ENCODE measurements around the gene DNAH6.

Gene DNAH6

DNA sequence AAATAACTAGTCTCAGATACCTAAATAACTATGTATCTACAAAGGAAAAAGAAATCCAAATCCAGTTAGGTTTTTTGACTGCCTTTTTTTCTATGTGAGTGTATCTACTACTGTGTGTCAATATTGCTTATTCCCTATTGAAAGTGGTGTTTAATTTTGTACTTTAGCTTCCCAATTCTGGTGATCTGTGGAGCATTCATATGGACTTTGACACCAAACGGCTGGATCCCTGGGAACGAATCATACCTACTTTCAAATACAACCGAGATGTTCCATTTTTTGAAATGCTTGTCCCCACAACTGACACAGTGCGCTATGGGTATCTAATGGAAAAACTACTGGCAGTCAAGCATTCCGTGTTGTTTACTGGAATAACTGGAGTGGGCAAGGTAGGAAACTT lies 152.8 kb downstream of the DNAH6 start:
- no peak for ATAC-seq
- TF ChIP-seq ZNF565 (CRISPR knock-in tag; conservative IDR thresholded peaks at IDR 0.05; ENCODE audit: low read depth) (no peak), TCF4 (CRISPR knock-in tag; IDR thresholded peaks at IDR 0.05; ENCODE audit: borderline replicate concordance) (no peak), CSDC2 (CRISPR knock-in tag; IDR thresholded peaks at IDR 0.05) (no peak), ZNF70 (CRISPR knock-in tag; IDR thresholded peaks at IDR 0.05) (no peak)
- TF ChIP-seq, protein P1, sequence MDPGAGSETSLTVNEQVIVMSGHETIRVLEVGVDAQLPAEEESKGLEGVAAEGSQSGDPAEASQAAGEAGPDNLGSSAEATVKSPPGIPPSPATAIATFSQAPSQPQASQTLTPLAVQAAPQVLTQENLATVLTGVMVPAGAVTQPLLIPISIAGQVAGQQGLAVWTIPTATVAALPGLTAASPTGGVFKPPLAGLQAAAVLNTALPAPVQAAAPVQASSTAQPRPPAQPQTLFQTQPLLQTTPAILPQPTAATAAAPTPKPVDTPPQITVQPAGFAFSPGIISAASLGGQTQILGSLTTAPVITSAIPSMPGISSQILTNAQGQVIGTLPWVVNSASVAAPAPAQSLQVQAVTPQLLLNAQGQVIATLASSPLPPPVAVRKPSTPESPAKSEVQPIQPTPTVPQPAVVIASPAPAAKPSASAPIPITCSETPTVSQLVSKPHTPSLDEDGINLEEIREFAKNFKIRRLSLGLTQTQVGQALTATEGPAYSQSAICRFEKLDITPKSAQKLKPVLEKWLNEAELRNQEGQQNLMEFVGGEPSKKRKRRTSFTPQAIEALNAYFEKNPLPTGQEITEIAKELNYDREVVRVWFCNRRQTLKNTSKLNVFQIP (CRISPR knock-in tag; IDR thresholded peaks at IDR 0.05; ENCODE audit: borderline replicate concordance, low read depth) = no peak

DNA sequence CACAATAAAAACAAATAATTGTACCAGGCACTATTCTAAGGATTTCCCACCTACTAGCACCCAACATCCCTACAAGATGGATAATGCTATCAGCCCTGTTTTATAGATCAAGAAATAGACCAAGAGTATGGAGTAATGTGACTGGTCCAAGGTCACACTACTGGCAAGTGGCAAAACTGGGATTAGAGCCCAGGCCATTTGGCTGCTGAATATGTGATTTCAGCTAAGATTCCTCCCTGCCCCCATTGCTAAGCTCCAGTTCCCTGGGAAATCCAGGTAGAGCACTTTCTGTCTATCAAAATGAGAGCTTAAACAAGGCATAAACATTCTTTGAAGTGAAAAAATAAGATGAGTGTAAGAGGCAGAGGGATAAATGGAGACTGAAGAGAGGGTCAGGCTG lies 157.8 kb downstream of the DNAH6 start:
- TF ChIP-seq ESRRG (CRISPR knock-in tag; IDR thresholded peaks at IDR 0.05) = no peak
- no peak for TF ChIP-seq BACH2 (CRISPR knock-in tag; IDR thresholded peaks at IDR 0.05; ENCODE audit: borderline replicate concordance)
- TF ChIP-seq, protein P2, sequence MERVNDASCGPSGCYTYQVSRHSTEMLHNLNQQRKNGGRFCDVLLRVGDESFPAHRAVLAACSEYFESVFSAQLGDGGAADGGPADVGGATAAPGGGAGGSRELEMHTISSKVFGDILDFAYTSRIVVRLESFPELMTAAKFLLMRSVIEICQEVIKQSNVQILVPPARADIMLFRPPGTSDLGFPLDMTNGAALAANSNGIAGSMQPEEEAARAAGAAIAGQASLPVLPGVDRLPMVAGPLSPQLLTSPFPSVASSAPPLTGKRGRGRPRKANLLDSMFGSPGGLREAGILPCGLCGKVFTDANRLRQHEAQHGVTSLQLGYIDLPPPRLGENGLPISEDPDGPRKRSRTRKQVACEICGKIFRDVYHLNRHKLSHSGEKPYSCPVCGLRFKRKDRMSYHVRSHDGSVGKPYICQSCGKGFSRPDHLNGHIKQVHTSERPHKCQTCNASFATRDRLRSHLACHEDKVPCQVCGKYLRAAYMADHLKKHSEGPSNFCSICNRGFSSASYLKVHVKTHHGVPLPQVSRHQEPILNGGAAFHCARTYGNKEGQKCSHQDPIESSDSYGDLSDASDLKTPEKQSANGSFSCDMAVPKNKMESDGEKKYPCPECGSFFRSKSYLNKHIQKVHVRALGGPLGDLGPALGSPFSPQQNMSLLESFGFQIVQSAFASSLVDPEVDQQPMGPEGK (CRISPR knock-in tag; IDR thresholded peaks at IDR 0.05; ENCODE audit: borderline replicate concordance) = no peak
- no peak for TF ChIP-seq ZNF8 (CRISPR knock-in tag; IDR thresholded peaks at IDR 0.05)
- no peak for TF ChIP-seq TCF4 (CRISPR knock-in tag; IDR thresholded peaks at IDR 0.05; ENCODE audit: borderline replicate concordance)
- TF ChIP-seq ARNTL (CRISPR knock-in tag; IDR thresholded peaks at IDR 0.05; ENCODE audit: borderline replicate concordance, low read depth) = no peak
- TF ChIP-seq, protein P3, sequence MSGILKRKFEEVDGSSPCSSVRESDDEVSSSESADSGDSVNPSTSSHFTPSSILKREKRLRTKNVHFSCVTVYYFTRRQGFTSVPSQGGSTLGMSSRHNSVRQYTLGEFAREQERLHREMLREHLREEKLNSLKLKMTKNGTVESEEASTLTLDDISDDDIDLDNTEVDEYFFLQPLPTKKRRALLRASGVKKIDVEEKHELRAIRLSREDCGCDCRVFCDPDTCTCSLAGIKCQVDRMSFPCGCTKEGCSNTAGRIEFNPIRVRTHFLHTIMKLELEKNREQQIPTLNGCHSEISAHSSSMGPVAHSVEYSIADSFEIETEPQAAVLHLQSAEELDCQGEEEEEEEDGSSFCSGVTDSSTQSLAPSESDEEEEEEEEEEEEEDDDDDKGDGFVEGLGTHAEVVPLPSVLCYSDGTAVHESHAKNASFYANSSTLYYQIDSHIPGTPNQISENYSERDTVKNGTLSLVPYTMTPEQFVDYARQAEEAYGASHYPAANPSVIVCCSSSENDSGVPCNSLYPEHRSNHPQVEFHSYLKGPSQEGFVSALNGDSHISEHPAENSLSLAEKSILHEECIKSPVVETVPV (CRISPR knock-in tag; IDR thresholded peaks at IDR 0.05) = no peak
- TF ChIP-seq RARB (CRISPR knock-in tag; IDR thresholded peaks at IDR 0.05) = no peak
- no peak for TF ChIP-seq OSR1 (CRISPR knock-in tag; IDR thresholded peaks at IDR 0.05)
- no peak for TF ChIP-seq ZFP3 (CRISPR knock-in tag; IDR thresholded peaks at IDR 0.05)
- no peak for TF ChIP-seq ISL1 (CRISPR knock-in tag; IDR thresholded peaks at IDR 0.05)
- no peak for TF ChIP-seq CSDC2 (CRISPR knock-in tag; IDR thresholded peaks at IDR 0.05)
- no peak for ATAC-seq

DNA sequence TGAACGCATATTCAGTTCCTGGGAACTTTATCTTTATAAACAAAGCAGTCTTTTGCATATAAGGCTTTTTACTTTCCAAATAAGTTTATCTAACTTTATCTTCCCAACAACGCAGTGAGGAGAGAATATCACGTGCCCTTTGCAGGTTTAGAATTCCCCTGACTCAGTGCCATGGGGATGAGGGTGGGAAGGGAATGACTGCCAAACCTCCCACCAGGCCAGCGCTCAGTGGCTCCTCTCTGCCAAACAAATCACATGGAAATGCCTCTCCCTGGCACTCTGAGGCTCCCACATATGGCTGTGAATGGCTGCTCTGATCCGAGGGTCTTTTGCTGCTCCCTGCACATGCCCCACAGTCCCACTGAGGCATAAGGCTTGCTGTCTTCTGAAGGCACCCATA lies 158.3 kb downstream of the DNAH6 start:
- ATAC-seq = no peak
- TF ChIP-seq OSR1 (CRISPR knock-in tag; IDR thresholded peaks at IDR 0.05) (no peak), ZC3H10 (CRISPR knock-in tag; IDR thresholded peaks at IDR 0.05) (no peak), TCF4 (CRISPR knock-in tag; IDR thresholded peaks at IDR 0.05; ENCODE audit: borderline replicate concordance) (no peak), ISL1 (CRISPR knock-in tag; IDR thresholded peaks at IDR 0.05) (no peak)
- TF ChIP-seq, protein P4, sequence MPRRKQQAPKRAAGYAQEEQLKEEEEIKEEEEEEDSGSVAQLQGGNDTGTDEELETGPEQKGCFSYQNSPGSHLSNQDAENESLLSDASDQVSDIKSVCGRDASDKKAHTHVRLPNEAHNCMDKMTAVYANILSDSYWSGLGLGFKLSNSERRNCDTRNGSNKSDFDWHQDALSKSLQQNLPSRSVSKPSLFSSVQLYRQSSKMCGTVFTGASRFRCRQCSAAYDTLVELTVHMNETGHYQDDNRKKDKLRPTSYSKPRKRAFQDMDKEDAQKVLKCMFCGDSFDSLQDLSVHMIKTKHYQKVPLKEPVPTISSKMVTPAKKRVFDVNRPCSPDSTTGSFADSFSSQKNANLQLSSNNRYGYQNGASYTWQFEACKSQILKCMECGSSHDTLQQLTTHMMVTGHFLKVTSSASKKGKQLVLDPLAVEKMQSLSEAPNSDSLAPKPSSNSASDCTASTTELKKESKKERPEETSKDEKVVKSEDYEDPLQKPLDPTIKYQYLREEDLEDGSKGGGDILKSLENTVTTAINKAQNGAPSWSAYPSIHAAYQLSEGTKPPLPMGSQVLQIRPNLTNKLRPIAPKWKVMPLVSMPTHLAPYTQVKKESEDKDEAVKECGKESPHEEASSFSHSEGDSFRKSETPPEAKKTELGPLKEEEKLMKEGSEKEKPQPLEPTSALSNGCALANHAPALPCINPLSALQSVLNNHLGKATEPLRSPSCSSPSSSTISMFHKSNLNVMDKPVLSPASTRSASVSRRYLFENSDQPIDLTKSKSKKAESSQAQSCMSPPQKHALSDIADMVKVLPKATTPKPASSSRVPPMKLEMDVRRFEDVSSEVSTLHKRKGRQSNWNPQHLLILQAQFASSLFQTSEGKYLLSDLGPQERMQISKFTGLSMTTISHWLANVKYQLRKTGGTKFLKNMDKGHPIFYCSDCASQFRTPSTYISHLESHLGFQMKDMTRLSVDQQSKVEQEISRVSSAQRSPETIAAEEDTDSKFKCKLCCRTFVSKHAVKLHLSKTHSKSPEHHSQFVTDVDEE (CRISPR knock-in tag; IDR thresholded peaks at IDR 0.05) = no peak

DNA sequence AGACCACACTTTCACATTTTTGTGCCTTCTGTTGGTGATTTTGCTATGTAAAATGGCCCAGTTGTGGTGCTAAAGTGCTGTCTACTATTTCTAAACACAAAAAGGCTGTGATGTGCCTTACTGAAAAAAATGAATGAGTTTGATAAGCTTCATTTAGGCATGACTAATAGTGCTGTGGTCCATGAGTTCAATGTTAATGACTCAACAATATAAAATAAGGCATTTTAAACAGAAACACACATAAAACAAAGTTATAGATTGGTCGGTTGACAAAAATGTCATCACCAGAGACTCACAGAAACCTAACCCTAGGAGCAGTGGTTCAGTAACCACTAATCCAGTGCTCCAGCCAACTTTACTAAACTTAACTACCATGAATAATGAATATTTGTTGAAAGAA lies 160.0 kb downstream of the DNAH6 start:
- TF ChIP-seq TOX (CRISPR knock-in tag; IDR thresholded peaks at IDR 0.05; ENCODE audit: borderline replicate concordance) = no peak
- no peak for TF ChIP-seq ZNF8 (CRISPR knock-in tag; IDR thresholded peaks at IDR 0.05)
- no peak for TF ChIP-seq ZFP30 (CRISPR knock-in tag; IDR thresholded peaks at IDR 0.05)
- TF ChIP-seq, protein P4 (CRISPR knock-in tag; IDR thresholded peaks at IDR 0.05) = no peak
- no peak for TF ChIP-seq ARNTL (CRISPR knock-in tag; IDR thresholded peaks at IDR 0.05; ENCODE audit: borderline replicate concordance, low read depth)
- no peak for TF ChIP-seq SNAI2 (CRISPR knock-in tag; IDR thresholded peaks at IDR 0.05)
- no peak for TF ChIP-seq ZNF565 (CRISPR knock-in tag; conservative IDR thresholded peaks at IDR 0.05; ENCODE audit: low read depth)
- no peak for TF ChIP-seq ESRRG (CRISPR knock-in tag; IDR thresholded peaks at IDR 0.05)
- TF ChIP-seq PPARA (CRISPR knock-in tag; IDR thresholded peaks at IDR 0.05; ENCODE audit: borderline replicate concordance) = no peak
- no peak for ATAC-seq

Data from SK-N-SH treated with all-trans-retinoic acid at 6 μM for 48 hours (cell line).